Colonic mucosa (tissue), 4 donors: ENCODE measurements around the gene PADI1. TPM values are rescaled to one million over a fixed set of nuclear protein-coding genes. Genes with fewer than 3 reads are reported as not detected.

ENCODE experiments used
- DNase-seq: peaks from one replicate; pipeline ENCODE4 v3.0.0-alpha.2; 2020
- H3K27ac ChIP-seq: fragments of 200-600 bp; one replicate; pipeline ENCODE4 v1.8.0; 2021
- H3K27me3 ChIP-seq: fragments of 200-600 bp; one replicate; pipeline ENCODE4 v1.8.0; 2021
- H3K36me3 ChIP-seq: fragments of 200-600 bp; one replicate; pipeline ENCODE4 v1.8.0; 2021
- H3K4me1 ChIP-seq: fragments of 200-600 bp; one replicate; pipeline ENCODE4 v1.8.0; 2021; ENCODE audit warnings: mild to moderate bottlenecking
- H3K4me3 ChIP-seq: fragments of 200-600 bp; one replicate; pipeline ENCODE4 v1.8.0; 2021
- H3K9ac ChIP-seq, 2 donors: one replicate each; pipeline ENCODE4 v1.7.0; 2013; ENCODE audit warnings: control low read depth in 2 of 2, low read depth in 2 of 2, low read length in 2 of 2
- H3K9me3 ChIP-seq: fragments of 200-600 bp; one replicate; pipeline ENCODE4 v1.8.0; 2021
- intact Hi-C: fragments of 100-400 bp; cut with DNase I; formaldehyde crosslinking; loops from one replicate; pipeline ENCODE4 v1.14.1; 2022
- total RNA-seq, 2 donors: library from RNA; stranded (reverse); fragmentation: NEBNext Ultra II Directional in 1 of 2; extraction: Animal tissue kit (Norgen Biotek cat#: 25700) in 1 of 2; gene quantifications; one replicate each; pipeline ENCODE4 v1.2.1, GENCODE V29; 2021
- TF ChIP-seq, protein P1 (sequence below): fragments of 200-600 bp; IDR thresholded peaks from one replicate; pipeline ENCODE4 v1.8.0; 2022; ENCODE audit warnings: antibody characterized with exemption, mild to moderate bottlenecking
- donor health status: healthy.
- donor health status: DM: no; HTN: no; CAD: no.
- donor health status: DM: no; HTN: no; CAD: no.

Gene PADI1
- total RNA-seq, 2 donors from 2014 or later: 0.47 to 0.50 TPM

DNA sequence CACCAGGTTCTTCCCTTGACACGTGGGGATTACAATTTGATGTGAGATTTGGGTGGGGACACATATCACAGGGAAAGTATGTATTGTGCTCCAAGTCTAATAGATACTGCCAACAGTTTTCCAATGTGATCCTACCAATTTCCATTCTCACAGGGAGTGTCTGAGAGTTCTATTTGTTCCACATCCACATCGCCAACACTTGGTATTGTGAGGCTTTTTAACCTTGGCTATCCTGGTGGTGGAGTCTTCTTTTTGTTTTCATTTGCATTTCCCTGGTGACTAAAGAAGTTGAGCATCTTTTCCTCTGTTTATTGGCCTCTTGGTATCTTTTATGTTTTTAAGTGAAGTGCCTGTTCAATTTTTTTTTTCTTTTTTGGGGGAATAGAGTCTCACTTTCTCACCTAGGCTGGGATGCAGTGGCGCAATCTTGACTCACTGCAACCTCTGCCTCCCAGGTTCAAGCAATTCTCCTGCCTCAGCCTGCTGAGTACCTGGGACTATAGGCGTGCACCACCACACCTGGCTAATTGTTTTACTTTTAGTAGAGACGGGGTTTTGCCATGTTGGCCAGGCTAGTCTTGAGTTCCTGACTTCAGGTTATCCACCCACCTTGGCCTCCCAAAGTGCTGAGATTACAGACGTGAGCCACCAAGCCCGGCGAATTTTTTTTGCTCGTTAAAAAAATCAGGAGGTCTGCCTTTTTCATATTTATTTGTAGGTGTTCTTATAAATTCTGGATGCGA, 15.9 kb upstream of the PADI1 start:
- H3K9me3 ChIP-seq: no peaks in the 10 kb centered on the region
- no peak for DNase-seq
- no peak overlapping the region for H3K9ac ChIP-seq
- no peaks in the 10 kb centered on the region for H3K4me1 ChIP-seq
- H3K27ac ChIP-seq: no peak overlapping the region
- H3K36me3 ChIP-seq: no peaks in the 10 kb centered on the region
- H3K27me3 ChIP-seq: no peaks in the 10 kb centered on the region
- intact Hi-C loops: no loop called here
- H3K4me3 ChIP-seq: no peak overlapping the region
- TF ChIP-seq, protein P1, sequence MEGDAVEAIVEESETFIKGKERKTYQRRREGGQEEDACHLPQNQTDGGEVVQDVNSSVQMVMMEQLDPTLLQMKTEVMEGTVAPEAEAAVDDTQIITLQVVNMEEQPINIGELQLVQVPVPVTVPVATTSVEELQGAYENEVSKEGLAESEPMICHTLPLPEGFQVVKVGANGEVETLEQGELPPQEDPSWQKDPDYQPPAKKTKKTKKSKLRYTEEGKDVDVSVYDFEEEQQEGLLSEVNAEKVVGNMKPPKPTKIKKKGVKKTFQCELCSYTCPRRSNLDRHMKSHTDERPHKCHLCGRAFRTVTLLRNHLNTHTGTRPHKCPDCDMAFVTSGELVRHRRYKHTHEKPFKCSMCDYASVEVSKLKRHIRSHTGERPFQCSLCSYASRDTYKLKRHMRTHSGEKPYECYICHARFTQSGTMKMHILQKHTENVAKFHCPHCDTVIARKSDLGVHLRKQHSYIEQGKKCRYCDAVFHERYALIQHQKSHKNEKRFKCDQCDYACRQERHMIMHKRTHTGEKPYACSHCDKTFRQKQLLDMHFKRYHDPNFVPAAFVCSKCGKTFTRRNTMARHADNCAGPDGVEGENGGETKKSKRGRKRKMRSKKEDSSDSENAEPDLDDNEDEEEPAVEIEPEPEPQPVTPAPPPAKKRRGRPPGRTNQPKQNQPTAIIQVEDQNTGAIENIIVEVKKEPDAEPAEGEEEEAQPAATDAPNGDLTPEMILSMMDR: no peak

DNA sequence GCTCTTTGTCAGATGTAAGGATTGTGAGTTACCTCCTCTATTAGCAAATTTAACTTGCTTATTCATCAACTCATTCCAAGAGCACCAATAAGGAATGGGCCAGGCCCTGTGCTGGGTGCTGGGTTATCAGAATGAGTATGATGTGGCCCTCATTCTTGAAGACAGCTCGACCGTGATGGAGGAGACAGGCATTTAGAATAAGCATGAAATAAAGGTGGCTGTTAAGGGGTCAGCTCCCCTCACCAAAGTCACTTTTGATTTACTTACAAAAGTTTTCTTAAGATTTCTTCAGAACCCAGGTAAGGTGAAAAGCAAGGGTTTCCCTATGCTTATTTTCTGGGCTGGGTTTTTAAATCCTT, 15.3 kb upstream of the PADI1 start:
- no peaks in the 10 kb centered on the region for H3K27me3 ChIP-seq
- H3K4me3 ChIP-seq: no peak overlapping the region
- H3K9me3 ChIP-seq: no peaks in the 10 kb centered on the region
- H3K36me3 ChIP-seq: no peaks in the 10 kb centered on the region
- no peaks in the 10 kb centered on the region for H3K4me1 ChIP-seq
- H3K27ac ChIP-seq: no peak overlapping the region
- no peak overlapping the region for H3K9ac ChIP-seq
- TF ChIP-seq, protein P1: no peak
- intact Hi-C loops: no loop called here
- DNase-seq: no peak

DNA sequence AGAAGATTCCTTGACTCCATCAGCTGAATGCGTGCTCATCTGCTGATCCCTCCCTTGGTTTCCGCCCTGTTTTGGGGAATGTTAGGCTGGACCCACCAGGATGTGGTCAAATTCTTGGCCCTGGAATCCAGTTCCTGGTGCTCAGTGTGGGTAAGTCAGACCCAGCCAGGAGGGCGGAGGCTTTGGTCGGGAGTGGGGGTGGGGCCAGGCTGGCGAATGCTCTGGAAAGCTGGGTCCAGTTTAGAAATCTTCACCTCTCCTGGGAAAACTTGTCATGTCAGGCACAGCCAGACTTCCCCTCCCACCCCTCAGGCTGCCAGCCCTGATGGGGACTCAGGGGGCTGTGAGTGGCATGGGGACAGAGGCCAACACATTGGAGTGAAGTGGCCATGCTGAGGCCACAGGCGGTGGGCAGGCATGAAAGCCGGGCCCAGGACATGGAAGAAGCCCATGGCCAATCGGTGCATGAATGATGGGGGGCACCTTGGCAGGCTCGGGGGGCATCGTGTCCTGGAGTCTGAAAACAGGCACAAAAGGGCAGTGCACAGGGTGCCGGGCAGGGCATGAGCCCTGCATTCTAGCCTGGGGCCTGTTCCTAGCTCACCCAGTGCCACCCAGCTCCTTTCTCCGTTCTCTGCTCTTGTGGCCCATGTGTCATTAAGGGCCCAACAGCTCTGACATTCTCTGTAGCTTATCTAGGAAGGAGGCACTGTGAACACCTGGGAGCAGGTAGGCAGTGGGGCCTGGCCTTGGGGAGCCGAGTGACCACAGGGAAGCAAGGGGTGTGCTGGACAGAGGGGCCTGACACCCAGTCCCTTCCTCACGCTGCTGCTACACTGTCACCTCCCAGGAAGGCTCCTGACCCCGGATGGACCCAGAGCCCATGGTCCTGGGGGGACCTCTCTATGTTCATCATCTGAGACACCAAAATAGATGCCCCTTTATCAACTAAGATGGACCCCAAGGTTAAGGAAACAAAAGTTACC, 14.6 kb upstream of the PADI1 start:
- no peaks in the 10 kb centered on the region for H3K9me3 ChIP-seq
- H3K4me1 ChIP-seq: no peaks in the 10 kb centered on the region
- intact Hi-C loops: no loop called here
- no peak overlapping the region for H3K27ac ChIP-seq
- H3K27me3 ChIP-seq: no peaks in the 10 kb centered on the region
- H3K4me3 ChIP-seq: no peak overlapping the region
- TF ChIP-seq, protein P1: no peak
- H3K9ac ChIP-seq: no peak overlapping the region
- no peaks in the 10 kb centered on the region for H3K36me3 ChIP-seq
- DNase-seq: no peak

DNA sequence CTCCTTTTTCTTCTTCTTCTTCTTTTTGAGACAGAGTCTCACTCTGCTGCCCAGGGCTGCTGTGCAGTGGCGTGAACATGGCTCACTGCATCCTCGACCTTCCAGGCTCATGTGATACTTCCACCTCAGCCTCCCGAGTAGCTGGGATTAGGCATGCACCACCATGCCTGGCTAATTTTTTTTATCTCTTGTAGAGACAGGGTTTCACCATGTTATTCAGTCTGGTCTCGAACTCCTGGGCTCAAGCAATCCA, 13.0 kb upstream of the PADI1 start:
- Histone ChIP-seq H3K27me3 (no peaks in the 10 kb centered on the region), H3K27ac (no peak overlapping the region), H3K4me3 (no peak overlapping the region), H3K4me1 (no peaks in the 10 kb centered on the region), H3K9me3 (no peaks in the 10 kb centered on the region), H3K9ac (no peak overlapping the region), H3K36me3 (no peaks in the 10 kb centered on the region)
- no peak for DNase-seq
- intact Hi-C loops: no loop called here
- TF ChIP-seq, protein P1: no peak

DNA sequence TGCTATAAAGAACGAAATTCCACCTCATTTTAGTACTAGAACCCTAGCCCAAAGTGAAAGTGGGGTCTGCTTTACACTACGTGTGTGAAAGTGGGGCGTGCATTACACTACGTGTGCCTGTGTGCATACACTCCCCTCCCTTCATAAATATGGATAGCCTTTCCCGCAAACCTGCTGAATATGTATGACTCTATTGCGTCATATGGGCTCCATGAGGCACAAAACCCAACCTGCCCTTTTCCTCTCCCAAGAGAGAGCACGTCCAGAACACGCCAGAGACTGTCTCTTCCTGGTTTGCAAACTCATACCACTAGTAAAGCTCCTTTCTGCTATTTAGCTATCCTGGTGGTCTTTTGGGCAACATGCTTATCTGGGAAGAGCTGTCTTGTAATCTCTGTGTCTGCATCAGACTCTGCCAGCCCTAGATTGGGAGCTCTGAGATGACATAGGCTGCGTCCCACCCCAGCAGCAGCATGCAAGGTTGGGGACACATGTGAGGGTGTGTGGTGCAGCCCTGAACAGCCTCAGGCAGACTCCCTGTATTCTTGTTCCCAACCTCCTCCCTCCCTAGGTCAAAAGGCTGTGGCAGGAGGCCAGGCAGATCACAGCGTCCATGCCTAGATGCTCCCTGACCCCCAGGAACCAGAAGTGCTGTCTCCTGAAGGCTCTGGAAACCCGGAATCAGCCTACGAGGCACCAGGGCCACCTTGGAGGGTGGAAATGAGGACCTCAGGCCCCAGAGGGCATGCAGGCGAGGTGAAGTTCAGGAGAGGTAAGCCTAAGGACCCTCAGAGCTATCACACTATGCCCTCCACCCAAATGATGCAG, 12.3 kb upstream of the PADI1 start:
- no peak overlapping the region for H3K9ac ChIP-seq
- H3K27me3 ChIP-seq: no peaks in the 10 kb centered on the region
- no peak overlapping the region for H3K4me3 ChIP-seq
- TF ChIP-seq, protein P1: no peak
- DNase-seq: no peak
- no peaks in the 10 kb centered on the region for H3K36me3 ChIP-seq
- no peaks in the 10 kb centered on the region for H3K4me1 ChIP-seq
- intact Hi-C loops: no loop called here
- H3K27ac ChIP-seq: no peak overlapping the region
- H3K9me3 ChIP-seq: no peaks in the 10 kb centered on the region
